GM19043 (cell line): ENCODE results near the gene FARP2.

Experiments used
- ATAC-seq: cut with Tn5 transposase; IDR thresholded peaks from one replicate; pipeline ENCODE4 v1.9.1; 2021; ENCODE audit warnings: low read depth; ENCODE audit not compliant: unreplicated experiment

The FARP2 gene

DNA sequence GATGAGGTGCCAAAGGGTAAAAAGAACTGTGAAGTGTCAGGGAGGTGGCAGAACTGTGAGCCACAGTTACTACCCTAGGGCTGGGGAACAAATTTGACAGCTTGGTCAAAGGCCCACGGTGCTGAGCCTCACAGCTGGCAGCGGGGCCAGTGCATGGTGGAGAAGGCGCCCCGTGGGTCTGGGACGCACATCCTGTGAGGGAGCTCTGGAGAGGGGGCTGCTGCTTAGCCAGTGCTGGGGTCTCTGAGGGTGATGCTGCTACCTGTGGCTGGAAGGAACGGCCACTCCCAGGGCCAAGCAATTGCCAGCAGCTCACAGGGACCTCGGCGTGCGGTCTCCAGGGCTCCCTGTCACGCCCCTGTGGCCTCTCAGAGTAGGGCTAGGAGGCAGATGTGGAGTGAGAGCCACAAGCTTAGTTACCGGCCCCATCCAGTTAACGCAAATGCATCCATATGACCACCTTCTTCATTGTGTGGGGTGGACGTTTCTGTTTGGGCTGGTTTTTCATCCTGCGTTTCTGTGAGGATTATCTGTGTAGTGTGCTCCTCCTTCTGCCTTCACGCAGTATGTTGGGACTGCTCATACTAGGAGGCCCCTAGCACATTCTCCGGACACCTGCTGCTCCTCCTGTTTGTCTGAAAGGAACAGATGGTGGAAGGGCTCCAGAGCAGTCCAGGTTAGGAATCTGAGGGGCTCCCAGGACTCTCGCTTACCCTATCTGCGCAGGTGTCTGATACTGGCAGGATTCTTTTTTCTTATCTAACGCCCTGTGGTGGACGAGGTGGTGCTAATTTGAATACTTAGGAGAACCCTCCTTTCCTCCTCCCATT is 126.3 kb downstream of the FARP2 start:
- ATAC-seq: no peak

GRCh38 chr2:241483305-241483704 is 127.2 kb downstream of the FARP2 start:
- no peak for ATAC-seq

DNA sequence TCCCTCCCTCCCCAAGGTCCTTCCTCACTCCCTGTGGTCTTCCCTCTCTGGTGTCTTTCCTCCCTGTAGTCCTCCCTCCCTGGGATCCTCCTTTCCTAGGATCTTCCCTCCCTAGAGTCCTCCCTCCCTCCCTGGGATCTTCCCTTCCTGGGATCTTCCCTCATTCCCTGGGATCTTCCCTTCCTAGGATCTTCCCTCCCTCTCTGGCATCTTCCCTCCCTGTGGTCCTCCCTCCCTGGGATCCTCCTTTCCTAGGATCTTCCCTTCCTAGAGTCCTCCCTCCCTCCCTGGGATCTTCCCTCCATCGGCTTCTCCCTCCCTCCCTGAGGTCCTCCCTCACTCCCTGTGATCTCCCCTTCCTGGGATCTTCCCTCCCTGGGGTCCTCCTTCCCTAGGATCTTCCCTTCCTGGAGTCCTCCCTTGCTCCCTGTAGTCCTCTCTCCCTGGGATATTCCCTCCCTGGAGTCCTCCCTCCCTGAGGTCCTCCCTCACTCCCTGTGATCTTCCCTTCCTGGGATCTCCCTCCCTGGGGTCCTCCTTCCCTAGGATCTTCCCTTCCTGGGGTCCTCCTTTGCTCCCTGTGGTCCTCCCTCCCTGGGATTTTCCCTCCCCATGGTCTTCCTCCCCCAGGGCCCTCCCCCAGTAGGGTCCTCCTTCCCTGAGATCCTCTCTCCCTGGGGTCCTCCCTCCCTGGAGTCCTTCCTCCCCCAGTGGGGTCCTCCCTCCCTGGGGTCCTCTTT is 129.3 kb downstream of the FARP2 start:
- ATAC-seq: no peak

DNA sequence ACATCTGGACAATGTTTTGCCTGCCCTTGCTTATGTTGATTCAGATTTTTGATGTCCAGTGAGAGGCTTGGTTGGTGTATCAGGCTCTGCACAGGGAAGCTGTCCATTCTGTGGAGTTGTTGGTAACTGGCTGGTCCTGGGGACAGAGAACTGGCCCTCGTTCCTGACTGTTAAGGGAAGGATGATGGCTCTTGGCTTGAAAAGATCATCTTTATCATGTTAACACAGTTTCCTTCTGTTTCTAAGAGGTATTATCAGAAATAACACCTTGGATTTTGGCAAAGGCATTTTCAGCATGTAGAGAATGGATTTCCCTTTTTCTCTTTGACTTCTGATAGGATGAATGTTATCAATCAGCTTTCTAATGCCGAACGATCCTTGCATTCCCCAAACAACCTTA is 133.0 kb downstream of the FARP2 start:
- no peak for ATAC-seq

DNA sequence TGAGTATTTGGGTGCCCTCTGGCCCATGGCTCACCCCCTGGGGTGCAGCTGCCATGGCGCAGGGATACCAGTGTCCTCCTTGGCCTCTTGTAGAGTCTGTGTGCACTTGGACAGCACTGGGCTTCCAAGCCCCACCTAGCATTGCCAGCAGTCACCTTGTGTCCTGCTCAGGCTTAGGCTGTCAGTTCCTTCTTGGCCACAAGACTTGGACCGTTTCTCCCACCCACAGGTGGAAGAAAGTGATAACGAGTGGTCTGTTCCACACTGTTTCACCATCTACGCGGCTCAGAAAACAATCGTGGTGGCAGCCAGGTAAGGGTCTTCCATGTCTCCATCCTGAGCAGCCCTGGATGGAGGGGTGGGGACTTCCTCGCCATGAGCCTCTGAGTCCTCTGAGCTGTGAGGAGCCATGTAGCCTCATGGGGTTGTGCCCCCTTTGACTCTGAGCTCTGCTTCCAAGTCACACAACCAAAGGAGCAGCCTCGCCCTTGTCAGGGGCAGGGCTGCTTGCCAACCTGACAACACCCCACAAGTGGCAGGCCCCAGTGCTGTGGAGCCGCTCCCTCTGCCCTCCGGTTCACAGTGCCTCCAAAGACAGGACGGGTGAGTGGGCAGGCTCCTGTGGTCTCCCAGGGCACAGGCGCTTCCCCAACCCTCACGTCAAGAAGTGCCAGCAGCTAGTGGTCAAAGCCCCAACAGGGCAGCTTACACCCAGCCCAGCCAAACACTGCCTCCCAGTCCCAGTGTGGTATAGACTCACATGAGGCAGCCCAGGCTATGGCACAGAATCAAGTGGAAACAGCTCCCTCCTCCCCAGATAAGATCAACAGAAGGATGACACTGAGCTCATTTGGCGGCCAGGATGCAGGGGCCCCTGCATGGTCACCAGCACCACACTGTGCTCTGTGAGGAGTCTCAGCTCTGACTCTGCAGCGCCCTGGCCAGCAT is 133.9 kb downstream of the FARP2 start:
- no peak for ATAC-seq

- ATAC-seq: no peak
Observed at GRCh38 chr2:241490825-241491506, 134.9 kb downstream of the FARP2 start.

GRCh38 chr2:241491549-241492173 is 135.6 kb downstream of the FARP2 start:
- ATAC-seq: no peak

- no peak for ATAC-seq
Observed at GRCh38 chr2:241492174-241492565, 136.1 kb downstream of the FARP2 start.

DNA sequence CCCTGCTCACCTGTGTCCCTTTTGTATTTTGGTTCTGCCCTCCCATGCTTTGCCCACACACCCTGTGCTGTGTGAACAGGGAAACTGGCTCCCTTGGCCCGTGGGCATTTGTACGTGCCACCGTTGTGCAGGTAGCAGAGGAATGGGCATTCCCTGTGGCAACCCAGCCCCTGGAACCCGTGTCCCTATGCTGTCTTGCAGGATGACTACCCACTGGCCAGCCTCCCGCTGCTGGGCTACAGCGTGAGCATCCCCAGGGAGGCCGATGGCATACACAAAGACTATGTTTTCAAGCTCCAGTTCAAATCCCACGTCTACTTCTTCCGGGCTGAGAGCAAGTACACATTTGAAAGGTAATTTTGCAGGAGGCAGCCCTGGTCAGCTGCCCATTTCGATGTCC is 137.0 kb downstream of the FARP2 start:
- ATAC-seq: no peak

DNA sequence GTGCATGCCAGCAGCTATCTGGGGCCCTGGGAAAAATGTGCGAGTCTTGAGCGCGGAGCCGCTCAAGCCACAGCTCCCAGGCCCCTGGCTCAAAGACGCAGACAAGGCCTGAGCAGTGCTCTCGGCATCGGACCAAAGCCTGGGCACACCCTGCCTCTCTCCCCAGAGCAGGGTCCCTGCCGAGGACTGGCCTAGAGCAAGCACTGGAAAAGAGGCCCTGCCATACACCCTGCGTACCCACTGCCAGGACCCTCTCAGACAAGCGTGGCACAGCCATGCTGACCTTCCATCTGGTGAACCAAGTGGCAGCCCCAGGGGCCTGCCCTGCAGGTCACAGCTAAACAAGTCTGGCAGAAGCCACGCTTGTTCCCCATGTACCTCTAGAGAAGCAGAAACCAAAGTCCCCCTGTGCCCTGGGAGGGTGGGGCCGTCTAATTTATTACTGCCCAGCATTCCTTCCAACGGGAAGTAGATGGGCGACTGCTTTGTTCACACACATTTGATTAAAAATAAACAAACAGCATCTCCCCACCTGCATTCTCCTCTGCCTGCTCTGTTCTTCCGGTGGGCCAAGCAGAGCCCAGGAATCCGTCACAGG is 138.3 kb downstream of the FARP2 start:
- ATAC-seq: no peak

- ATAC-seq: no peak
Observed at GRCh38 chr2:241495172-241496002, 139.3 kb downstream of the FARP2 start.

GRCh38 chr2:241496003-241496707 is 140.1 kb downstream of the FARP2 start:
- ATAC-seq: no peak

- no peak for ATAC-seq
Observed at GRCh38 chr2:241496904-241497877, 141.1 kb downstream of the FARP2 start.

- no peak for ATAC-seq
Observed at GRCh38 chr2:241498115-241499070, 142.3 kb downstream of the FARP2 start.

GRCh38 chr2:241499146-241499965 is 143.3 kb downstream of the FARP2 start:
- no peak for ATAC-seq
